ENCODE data around the gene SEMA4B.

- TF ChIP-seq, protein P1, sequence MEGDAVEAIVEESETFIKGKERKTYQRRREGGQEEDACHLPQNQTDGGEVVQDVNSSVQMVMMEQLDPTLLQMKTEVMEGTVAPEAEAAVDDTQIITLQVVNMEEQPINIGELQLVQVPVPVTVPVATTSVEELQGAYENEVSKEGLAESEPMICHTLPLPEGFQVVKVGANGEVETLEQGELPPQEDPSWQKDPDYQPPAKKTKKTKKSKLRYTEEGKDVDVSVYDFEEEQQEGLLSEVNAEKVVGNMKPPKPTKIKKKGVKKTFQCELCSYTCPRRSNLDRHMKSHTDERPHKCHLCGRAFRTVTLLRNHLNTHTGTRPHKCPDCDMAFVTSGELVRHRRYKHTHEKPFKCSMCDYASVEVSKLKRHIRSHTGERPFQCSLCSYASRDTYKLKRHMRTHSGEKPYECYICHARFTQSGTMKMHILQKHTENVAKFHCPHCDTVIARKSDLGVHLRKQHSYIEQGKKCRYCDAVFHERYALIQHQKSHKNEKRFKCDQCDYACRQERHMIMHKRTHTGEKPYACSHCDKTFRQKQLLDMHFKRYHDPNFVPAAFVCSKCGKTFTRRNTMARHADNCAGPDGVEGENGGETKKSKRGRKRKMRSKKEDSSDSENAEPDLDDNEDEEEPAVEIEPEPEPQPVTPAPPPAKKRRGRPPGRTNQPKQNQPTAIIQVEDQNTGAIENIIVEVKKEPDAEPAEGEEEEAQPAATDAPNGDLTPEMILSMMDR (IDR thresholded peaks at IDR 0.05; ENCODE audit: low read depth, low read length): no peak
- no peak for TF ChIP-seq EZH2phosphoT487 (IDR thresholded peaks at IDR 0.05; ENCODE audit: low read depth)
Observed at GRCh38 chr15:90173372-90173771, 27.8 kb upstream of the SEMA4B start.

Measured in OCI-LY3 (cell line).